ENCODE results near the gene OLA1.

DNA sequence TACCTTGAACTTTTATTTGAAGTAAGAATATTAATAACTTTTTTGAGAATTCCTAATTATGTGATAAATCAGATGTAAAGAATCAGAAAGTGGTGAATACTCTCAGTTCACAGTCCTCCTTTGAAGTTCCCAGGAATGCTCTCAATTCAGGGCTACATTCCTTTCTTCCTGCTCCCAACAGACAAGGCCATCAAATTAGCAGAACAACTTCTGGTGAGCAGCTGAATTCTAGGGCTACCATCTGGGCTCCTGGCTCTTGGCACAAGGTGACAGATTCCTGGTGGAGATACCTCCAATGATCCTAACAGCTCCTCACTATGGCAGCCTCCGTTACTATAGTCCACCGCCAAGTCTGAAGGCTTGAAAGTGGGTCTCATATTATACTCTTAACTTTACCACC is 37.8 kb upstream of the OLA1 start:
- TF ChIP-seq SUZ12 (IDR thresholded peaks at IDR 0.05; ENCODE audit: extremely low read depth, insufficient read depth, insufficient read length) (no peak), YY1 (IDR thresholded peaks at IDR 0.05; ENCODE audit: insufficient read depth, insufficient read length) (no peak)
